NCI-H1417 treated with DMSO at 0.1 percent for 48 hours (cell line): ENCODE results near the gene FMNL2.
"Not testable (repeated sequence)": the region's sequence is repeated elsewhere in the genome, so short reads cannot be mapped to it uniquely, and the experiment has no call there.

Source experiments
- DNase-seq: peaks from one replicate; lab custom pipeline; 2025; lab: John Stamatoyannopoulos, UW

FMNL2 gene

GRCh38 chr2:152497481-152498052 is 162.6 kb downstream of the FMNL2 start:
- no peak for DNase-seq

GRCh38 chr2:152499331-152499816 is 164.4 kb downstream of the FMNL2 start:
- DNase-seq, result no peak

- DNase-seq, result no peak
Observed at GRCh38 chr2:152499896-152500735, 165.1 kb downstream of the FMNL2 start.

- DNase-seq, result no peak
Observed at GRCh38 chr2:152500772-152501171, 165.8 kb downstream of the FMNL2 start.

GRCh38 chr2:152501666-152502065 is 166.7 kb downstream of the FMNL2 start:
- no peak for DNase-seq

GRCh38 chr2:152504618-152505017 is 169.6 kb downstream of the FMNL2 start:
- DNase-seq, result no peak

- no peak for DNase-seq
Observed at GRCh38 chr2:152505495-152505906, 170.5 kb downstream of the FMNL2 start.

- no peak for DNase-seq
Observed at GRCh38 chr2:152506843-152507242, 171.9 kb downstream of the FMNL2 start.

GRCh38 chr2:152507907-152508306 is 172.9 kb downstream of the FMNL2 start:
- no peak for DNase-seq

- no peak for DNase-seq
Observed at GRCh38 chr2:152508446-152508845, 173.5 kb downstream of the FMNL2 start.

- DNase-seq, result no peak
Observed at GRCh38 chr2:152509772-152510491, 175.0 kb downstream of the FMNL2 start.

- no peak for DNase-seq
Observed at GRCh38 chr2:152510621-152511020, 175.6 kb downstream of the FMNL2 start.

GRCh38 chr2:152511981-152512380 is 177.0 kb downstream of the FMNL2 start:
- no peak for DNase-seq

GRCh38 chr2:152513029-152513428 is 178.1 kb downstream of the FMNL2 start:
- DNase-seq, result no peak

GRCh38 chr2:152513681-152514080 is 178.7 kb downstream of the FMNL2 start:
- DNase-seq, result no peak

GRCh38 chr2:152518034-152518433 is 183.1 kb downstream of the FMNL2 start:
- DNase-seq, result no peak

GRCh38 chr2:152518641-152519580 is 183.9 kb downstream of the FMNL2 start:
- no peak for DNase-seq

GRCh38 chr2:152519581-152519952 is 184.6 kb downstream of the FMNL2 start:
- DNase-seq, result no peak

GRCh38 chr2:152520759-152521158 is 185.8 kb downstream of the FMNL2 start:
- DNase-seq, result no peak

- not testable (repeated sequence) for DNase-seq
Observed at GRCh38 chr2:152522446-152522845, 187.5 kb downstream of the FMNL2 start.

GRCh38 chr2:152523091-152523490 is 188.1 kb downstream of the FMNL2 start:
- DNase-seq, result no peak
